T-helper 1 cell treated with Interleukin-12 subunit alpha and Interleukin-12 subunit beta and Interleukin-4 antibody, amounts not matched to agents 30 ng/mL and 1 ng/mL, for 36 hours (primary cell): Measurements from ENCODE around the gene MLST8. TPM values are rescaled to one million over a fixed set of nuclear protein-coding genes. Genes with fewer than 3 reads are reported as not detected.
"Not testable (repeated sequence)": the region's sequence is repeated elsewhere in the genome, so short reads cannot be mapped to it uniquely, and the experiment has no call there.

Source experiments
- intact Hi-C: fragments of 100-400 bp; cut with micrococcal nuclease; formaldehyde crosslinking; loops from one replicate; pipeline ENCODE4 v1.15.1; 2024
- total RNA-seq: library from RNA; stranded (reverse); gene quantifications from 2 replicates; pipeline ENCODE4 v1.2.3, GENCODE V29; 2022

The MLST8 gene
- total RNA-seq, 1 donor from 2014 or later = 36.8 TPM

GRCh38 chr16:2243031-2243528 is 37.8 kb downstream of the MLST8 start:
- intact Hi-C loops = no loop called here

DNA sequence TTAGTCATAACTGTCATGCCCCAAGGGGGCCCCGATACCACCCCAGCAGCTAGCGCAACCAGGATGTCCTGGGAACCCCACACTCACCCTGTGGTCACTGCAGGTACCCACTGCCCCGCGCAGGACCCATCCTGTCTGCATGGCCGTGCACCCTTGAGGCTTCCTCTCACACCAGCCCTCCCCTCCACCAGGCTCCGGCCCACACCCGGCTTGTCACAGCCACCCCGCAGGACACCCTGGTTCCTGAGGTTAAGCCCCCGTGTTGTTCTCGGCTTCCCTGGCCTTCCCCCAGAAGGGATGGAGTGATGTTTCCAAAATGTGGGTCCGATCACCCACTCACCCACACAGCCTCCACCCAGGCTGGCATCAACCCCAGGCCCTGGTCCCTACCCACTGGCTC is 38.5 kb downstream of the MLST8 start:
- intact Hi-C loops = no loop called here

- intact Hi-C loops = no loop called here
Observed at GRCh38 chr16:2244301-2244700, 39.0 kb downstream of the MLST8 start.

GRCh38 chr16:2244926-2245795 is 39.9 kb downstream of the MLST8 start:
- intact Hi-C loops = no loop called here

- intact Hi-C loops = no loop called here
Observed at GRCh38 chr16:2246301-2246885, 41.1 kb downstream of the MLST8 start.

GRCh38 chr16:2250652-2251295 is 45.5 kb downstream of the MLST8 start:
- intact Hi-C loops = loop anchor here (1.0 to 5.0 kb wide), 6 partner anchors 18 to 252 kb away; partner anchors contain the start of genes E4F1, RNPS1 and TRAF7

GRCh38 chr16:2251296-2252111 is 46.2 kb downstream of the MLST8 start, which contains the start of gene ECI1:
TSS of gene ECI1 (minus strand) at chr16:2251587. CDS start at chr16:2251566, 21 bp downstream.
- intact Hi-C loops = loop anchor here (1.0 to 5.0 kb wide), 6 partner anchors 17 to 251 kb away; partner anchors contain the start of genes E4F1, RNPS1 and TRAF7

DNA sequence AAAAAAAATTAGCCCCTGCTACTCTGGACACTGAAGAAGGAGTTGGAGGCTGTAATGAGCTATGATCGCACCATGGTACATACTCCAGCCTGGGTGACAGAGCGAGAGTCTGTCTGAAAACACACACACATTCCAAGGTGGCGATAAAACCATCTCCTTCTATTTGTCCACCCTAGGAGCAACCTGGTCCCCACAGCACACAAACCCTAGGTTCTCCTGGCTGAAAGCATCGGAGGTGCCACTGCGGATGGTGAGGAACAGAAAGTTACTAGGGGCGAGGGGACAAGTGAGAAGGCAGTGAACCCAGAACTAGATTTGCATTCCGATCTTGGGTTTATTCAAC is 47.5 kb downstream of the MLST8 start:
- intact Hi-C loops = loop anchor here (5.0 kb wide), 3 partner anchors 95 to 250 kb away; partner anchors contain the start of gene TRAF7

DNA sequence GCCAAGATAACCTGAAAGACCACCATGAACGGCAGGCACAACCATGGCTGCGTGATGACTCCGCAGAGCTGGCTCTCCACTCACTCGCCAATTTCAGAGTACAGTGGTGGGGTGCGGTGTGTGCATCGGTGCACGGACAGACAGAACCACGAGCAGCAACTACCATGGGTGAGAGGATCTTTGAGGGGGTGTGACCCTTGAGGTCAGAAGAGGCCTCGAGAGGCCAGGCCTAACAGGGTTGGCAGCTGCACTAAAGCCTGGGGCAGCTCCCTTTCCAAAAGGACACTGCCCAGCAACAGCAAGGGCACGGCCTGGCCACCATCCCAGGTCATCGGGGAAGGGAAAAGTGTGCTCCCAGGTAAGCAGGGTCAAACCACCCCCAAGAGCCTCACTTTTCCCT is 48.0 kb downstream of the MLST8 start:
- intact Hi-C loops = loop anchor here (5.0 kb wide), 3 partner anchors 96 to 249 kb away; partner anchors contain the start of gene TRAF7

DNA sequence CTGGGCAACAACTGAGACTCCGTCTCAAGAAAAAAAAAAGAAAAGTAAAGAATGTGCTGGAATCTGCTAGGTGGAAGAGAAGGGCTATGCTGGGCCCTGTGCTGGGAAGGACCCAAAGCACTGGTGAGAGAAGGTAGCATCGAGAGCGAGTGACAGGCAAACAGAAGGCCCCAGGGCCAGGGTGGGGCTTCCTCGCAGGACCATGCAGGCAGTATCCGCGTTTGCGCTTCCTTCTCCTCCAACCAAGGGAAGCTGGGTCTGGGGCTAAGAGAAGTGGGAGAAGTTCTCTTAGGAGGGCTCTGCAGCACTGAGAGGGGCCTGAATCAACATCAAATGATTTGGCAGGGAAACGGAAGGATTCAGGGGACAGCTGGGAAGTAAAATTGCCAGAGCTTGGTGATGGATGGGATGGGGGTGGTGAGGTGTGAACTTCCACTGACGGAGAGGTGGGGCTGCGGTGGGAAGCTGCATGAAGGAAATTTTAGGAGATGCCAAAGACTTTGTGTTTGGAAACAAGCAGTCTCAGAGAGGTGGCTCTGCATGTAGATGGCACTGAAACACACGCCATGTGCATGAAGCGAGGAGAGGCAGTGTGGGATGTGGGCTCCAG is 51.4 kb downstream of the MLST8 start:
- intact Hi-C loops = no loop called here

DNA sequence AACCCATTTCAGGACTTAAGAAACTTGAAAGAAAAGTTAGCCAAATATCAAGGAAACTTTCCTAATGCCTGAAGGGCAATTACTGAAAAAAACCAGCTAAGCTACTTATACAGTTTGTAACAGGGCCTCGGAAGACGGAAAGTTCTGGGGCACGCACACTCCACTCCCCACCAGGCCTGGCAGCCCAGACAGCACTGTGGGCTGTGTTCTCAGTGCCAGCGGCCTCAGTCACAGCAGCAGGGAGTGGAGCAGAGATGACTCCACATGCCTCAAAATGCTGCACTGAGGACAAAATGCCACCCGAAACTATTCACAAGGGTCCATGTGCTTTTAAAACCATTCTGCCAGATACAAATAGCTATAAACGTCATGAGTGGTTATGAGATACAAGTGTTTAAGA is 52.5 kb downstream of the MLST8 start:
- intact Hi-C loops = no loop called here

DNA sequence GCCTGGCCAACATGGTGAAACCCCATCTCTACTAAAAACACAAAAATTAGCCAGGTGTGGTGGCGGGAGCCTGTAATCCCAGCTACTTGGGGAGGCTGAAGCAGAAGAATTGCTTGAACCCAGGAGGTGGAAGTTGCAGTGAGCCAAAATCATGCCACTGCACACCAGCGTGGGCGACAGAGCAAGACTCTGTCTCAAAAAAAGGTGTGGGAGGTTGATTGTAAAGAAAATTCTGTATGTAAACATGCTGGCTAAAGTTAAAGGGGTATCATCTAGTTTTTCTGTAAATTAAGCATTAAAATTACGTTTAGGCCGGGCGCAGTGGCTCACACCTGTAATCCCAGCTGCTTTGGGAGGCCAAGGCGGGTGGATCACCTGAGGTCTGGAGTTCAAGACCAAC is 53.3 kb downstream of the MLST8 start:
- intact Hi-C loops = not testable (repeated sequence)

Other genes with a start within 250 kb of the MLST8 start
- 118 and 120 TPM in 2 replicates for gene NDUFB10, start 245.9 kb upstream of the MLST8 start, total RNA-seq
- 2,266 and 2,280 TPM in 2 replicates for gene RPS2, start 240.6 kb upstream of the MLST8 start, total RNA-seq
- gene RNF151, start 238.6 kb upstream of the MLST8 start, total RNA-seq = 0.27 TPM in 1 of 2 replicates, not detected in the other
- gene TBL3, start 233.4 kb upstream of the MLST8 start, total RNA-seq = 36.2 and 39.6 TPM in 2 replicates
- 0.37 and 0.61 TPM in 2 replicates for gene NOXO1, start 224.0 kb upstream of the MLST8 start, total RNA-seq
- 26.4 and 32.7 TPM in 2 replicates for gene GFER, start 221.3 kb upstream of the MLST8 start, total RNA-seq
- gene SYNGR3, start 215.5 kb upstream of the MLST8 start, total RNA-seq = 20.8 and 23.2 TPM in 2 replicates
- gene ZNF598, start 195.6 kb upstream of the MLST8 start, total RNA-seq = 71.1 and 73.9 TPM in 2 replicates
- gene NPW, start 185.7 kb upstream of the MLST8 start, total RNA-seq = 0.37 and 1.1 TPM in 2 replicates
- gene NHERF2, start 178.6 kb upstream of the MLST8 start, total RNA-seq = 1.9 and 2.4 TPM in 2 replicates
- gene NTHL1, start 157.6 kb upstream of the MLST8 start, total RNA-seq = 24.2 and 31.1 TPM in 2 replicates
- 130 and 131 TPM in 2 replicates for gene TSC2, start 157.5 kb upstream of the MLST8 start, total RNA-seq
- 77.2 and 78.4 TPM in 2 replicates for gene PKD1, start 69.6 kb upstream of the MLST8 start, total RNA-seq
- 0.44 TPM in 1 of 2 replicates, not detected in the other for gene RAB26, start 56.8 kb upstream of the MLST8 start, total RNA-seq
- 56.7 and 57.3 TPM in 2 replicates for gene TRAF7, start 49.7 kb upstream of the MLST8 start, total RNA-seq
- 0.05 TPM in 2 replicates for gene CASKIN1, start 8.8 kb upstream of the MLST8 start, total RNA-seq
- gene BRICD5, start 5.4 kb downstream of the MLST8 start, total RNA-seq = 7.6 and 12.5 TPM in 2 replicates
- 22.3 and 24.0 TPM in 2 replicates for gene PGP, start 9.4 kb downstream of the MLST8 start, total RNA-seq
- 30.5 and 33.8 TPM in 2 replicates for gene E4F1, start 18.1 kb downstream of the MLST8 start, total RNA-seq
- 3.1 and 3.2 TPM in 2 replicates for gene DNASE1L2, start 31.0 kb downstream of the MLST8 start, total RNA-seq
- gene ECI1, start 46.1 kb downstream of the MLST8 start, total RNA-seq = 30.1 and 33.4 TPM in 2 replicates
- gene RNPS1, start 62.7 kb downstream of the MLST8 start, total RNA-seq = 260 and 261 TPM in 2 replicates
- gene ABCA3, start 135.3 kb downstream of the MLST8 start, total RNA-seq = 7.3 and 7.9 TPM in 2 replicates
- gene CCNF, start 224.0 kb downstream of the MLST8 start, total RNA-seq = 56.3 and 58.8 TPM in 2 replicates